HepG2 (cell line): ENCODE measurements around the gene CCR9. TPM values are rescaled to one million over a fixed set of nuclear protein-coding genes. Genes with fewer than 3 reads are reported as not detected.

ENCODE experiments used
- ATAC-seq: fragments of 200-7000 bp; cut with Tn5 transposase; 3 replicates; pipeline ENCODE4 v1.9.1; 2020; ENCODE audit warnings: mild to moderate bottlenecking, moderate library complexity
- BruUV-seq: library from RNA; stranded (reverse); fragments of 400-500 nt; replicated peaks from 2 replicates; lab custom pipeline; 2021; lab: Mats Ljungman, UMichigan
- CTCF ChIA-PET: fragments of 300-600 bp; formaldehyde crosslinking; extraction: SDS; loops from one replicate; lab custom pipeline; 2021; ENCODE audit warnings: low total read pairs, inconsistent platforms, low intra/inter-chr PET ratio; lab: Yijun Ruan, JAX
- POLR2A ChIA-PET: fragments of 350-600 bp; sonication (Branson Sonifier 250); formaldehyde crosslinking; loops from one replicate; lab custom pipeline; 2020; ENCODE audit warnings: antibody characterized with exemption, inconsistent platforms; lab: Yijun Ruan, JAX
- DNase-seq: peaks from one replicate; pipeline ENCODE4 v3.0.0-alpha.2; 2015; ENCODE audit warnings: low spot score
- FAIRE-seq: peaks from 3 replicates; lab custom pipeline; 2011; peaks lifted over from hg19 to GRCh38; lab: Jason Lieb, UNC
- H2AFZ ChIP-seq: one replicate; pipeline ENCODE4 v1.6.1; 2011; ENCODE audit warnings: low read length, inconsistent platforms
- H3K27ac ChIP-seq: fragments of 300-600 bp; 3 replicates; pipeline ENCODE4 v1.8.0; 2011; ENCODE audit warnings: mixed run types, mild to moderate bottlenecking, mixed read lengths, low read length, inconsistent platforms; ENCODE audit not compliant: insufficient read depth; ENCODE audit errors: extremely low read length
- H3K27me3 ChIP-seq, 2 experiments: fragments of 200-600 bp in 1 of 2; 2 replicates in 1 of 2; 3 replicates in 1 of 2; pipeline versions ENCODE4 v1.6.0 to v1.8.0; 2011; ENCODE audit warnings: low read length in 2 of 2, mild to moderate bottlenecking in 2 of 2, moderate library complexity in 2 of 2, inconsistent platforms in 1 of 2; ENCODE audit not compliant: insufficient read depth in 2 of 2, control insufficient read depth in 1 of 2
- H3K36me3 ChIP-seq, 2 experiments: fragments of 200-600 bp in 1 of 2; replicated peaks in 1 of 2; 2 replicates in 1 of 2; 3 replicates in 1 of 2; pipeline versions ENCODE4 v1.5.1 to v1.8.0; 2011; ENCODE audit warnings: low read length in 2 of 2, inconsistent platforms in 1 of 2; ENCODE audit not compliant: insufficient read depth in 2 of 2, control insufficient read depth in 1 of 2
- H3K4me1 ChIP-seq: 2 replicates; pipeline ENCODE4 v1.5.1; 2012; ENCODE audit warnings: low read length, inconsistent platforms; ENCODE audit not compliant: insufficient read depth
- H3K4me2 ChIP-seq: 2 replicates; pipeline ENCODE4 v1.6.0; 2011; ENCODE audit warnings: low read depth, low read length, inconsistent platforms
- H3K4me3 ChIP-seq, 3 experiments: fragments of 200-600 bp in 1 of 3; sonication (generic), shearing (Covaris generic) in 1 of 3; replicated peaks in 1 of 3; 2 replicates each; pipeline ENCODE4 v1.5.1; 2011 to 2016; ENCODE audit warnings: low read length in 3 of 3, inconsistent platforms in 2 of 3, low read depth in 2 of 3, mild to moderate bottlenecking in 2 of 3, control low read depth in 1 of 3, mixed read lengths in 1 of 3; ENCODE audit not compliant: insufficient read depth in 1 of 3
- H3K79me2 ChIP-seq: one replicate; pipeline ENCODE4 v1.6.1; 2011; ENCODE audit warnings: low read length, inconsistent platforms; ENCODE audit not compliant: insufficient read depth
- H3K9ac ChIP-seq: 2 replicates; pipeline ENCODE4 v1.6.0; 2011; ENCODE audit warnings: mild to moderate bottlenecking, low read depth, low read length, inconsistent platforms; ENCODE audit not compliant: insufficient read depth
- H3K9me3 ChIP-seq: 2 replicates; pipeline ENCODE4 v1.5.1; 2012; ENCODE audit warnings: mild to moderate bottlenecking, low read length
- H4K20me1 ChIP-seq: 2 replicates; pipeline ENCODE4 v1.6.0; 2011; ENCODE audit warnings: inconsistent platforms, mild to moderate bottlenecking, low read length, moderate library complexity; ENCODE audit not compliant: insufficient read depth
- FOXK1 ChIP-seq: sonication (generic); formaldehyde crosslinking; IDR thresholded peaks from 2 replicates; pipeline ENCODE4 v1.4.0; 2020; ENCODE audit warnings: low read depth, missing genetic modification reagents, borderline replicate concordance
- MLX ChIP-seq: IDR thresholded peaks from 2 replicates; pipeline ENCODE4 v1.6.1; 2016
- MYNN ChIP-seq: sonication (generic); formaldehyde crosslinking; IDR thresholded peaks from 2 replicates; pipeline ENCODE4 v1.4.0; 2020; ENCODE audit warnings: mild to moderate bottlenecking, low read depth, missing genetic modification reagents
- PHF20 ChIP-seq: sonication (generic); formaldehyde crosslinking; IDR thresholded peaks from 2 replicates; pipeline ENCODE4 v1.5.0; 2020; ENCODE audit warnings: mild to moderate bottlenecking, missing genetic modification reagents
- SMAD1 ChIP-seq: sonication (generic); formaldehyde crosslinking; IDR thresholded peaks from 2 replicates; pipeline ENCODE4 v1.4.0; 2020; ENCODE audit warnings: missing genetic modification reagents, low read depth, mild to moderate bottlenecking, borderline replicate concordance
- SNAPC4 ChIP-seq: sonication (generic); formaldehyde crosslinking; IDR thresholded peaks from 2 replicates; pipeline ENCODE4 v1.4.0; 2020; ENCODE audit warnings: mild to moderate bottlenecking, missing genetic modification reagents
- TFDP2 ChIP-seq: sonication (generic); formaldehyde crosslinking; IDR thresholded peaks from 2 replicates; pipeline ENCODE4 v1.4.0; 2020; ENCODE audit warnings: missing genetic modification reagents
- THAP7 ChIP-seq: sonication (generic); formaldehyde crosslinking; IDR thresholded peaks from 2 replicates; pipeline ENCODE4 v1.8.1; 2023; ENCODE audit warnings: mild to moderate bottlenecking, missing genetic modification reagents
- ZBTB26 ChIP-seq: IDR thresholded peaks from 2 replicates; pipeline ENCODE4 v1.6.1; 2016; ENCODE audit warnings: missing compliant biosample characterization, missing genetic modification reagents, borderline replicate concordance
- ZNF709 ChIP-seq: sonication (generic); formaldehyde crosslinking; IDR thresholded peaks from 2 replicates; pipeline ENCODE4 v1.5.0; 2020; ENCODE audit warnings: mild to moderate bottlenecking, missing genetic modification reagents
- ZNF788 ChIP-seq: sonication (generic); formaldehyde crosslinking; IDR thresholded peaks from 2 replicates; pipeline ENCODE4 v1.5.0; 2020; ENCODE audit warnings: mild to moderate bottlenecking, missing genetic modification reagents, borderline replicate concordance
- WGBS: methylation state at CpG from one replicate; pipeline ENCODE4 v1.1.6; 2017; ENCODE audit warnings: low lambda C conversion rate; 5-methylcytosine and 5-hydroxymethylcytosine counted together
- in situ Hi-C: cut with HindIII; loops from 2 replicates; pipeline ENCODE4 v1.10.0; 2017; ENCODE audit warnings: low pct_unique_long_range_greater_than_20kb; ENCODE audit not compliant: extremely low pct_ligation_motif_present
- intact Hi-C: fragments of 100-400 bp; cut with micrococcal nuclease; formaldehyde crosslinking; loops from one replicate; pipeline ENCODE4 v1.10.0; 2022; ENCODE audit not compliant: unreplicated experiment
- polyA plus RNA-seq, 8 experiments: library from polyadenylated mRNA; depleted of rRNA in 3 of 8; stranded (reverse) in 7 of 8; unstranded in 1 of 8; fragments of >200 nt; fragmentation: Illumina TruSeq in 4 of 8; extraction: Trizol in 4 of 8; gene quantifications; 2 replicates each; pipeline versions ENCODE4 v1.2.1 to v1.2.3, GENCODE V29; 2011 to 2016; ENCODE audit warnings: low read depth in 4 of 8, missing spikeins in 1 of 8, mixed read lengths in 1 of 8; ENCODE audit not compliant: insufficient read depth in 1 of 8
- total RNA-seq, 5 experiments: library from RNA; depleted of rRNA; stranded (reverse); fragments of >200 nt; fragmentation: Illumina TruSeq; extraction: Trizol; gene quantifications; 2 replicates each; pipeline ENCODE4 v1.2.3, GENCODE V29; 2016; ENCODE audit warnings: low read depth in 1 of 5

CCR9 gene
- total and polyA plus RNA-seq, 2 of the 13 experiments (the other 11 are each of a cell fraction or from before 2014, with no cell fraction given) = not detected

GRCh38 chr3:45922950-45923590 lies 36.7 kb downstream of the CCR9 start:
- Histone ChIP-seq H4K20me1 (no peaks in the 10 kb centered on the region), H3K4me1 (no peaks in the 10 kb centered on the region), H3K27me3 (no peaks in the 10 kb centered on the region), H2AFZ (no peak overlapping the region), H3K79me2 (no peaks in the 10 kb centered on the region), H3K9ac (no peak overlapping the region), H3K9me3 (no peaks in the 10 kb centered on the region), H3K27ac (no peak overlapping the region), H3K4me2 (no peak overlapping the region), H3K4me3 (no peak overlapping the region), H3K36me3 (peaks cover 10 to 44% of the 10 kb centered on the region in 2 experiments; a peak in 4 of 5 replicates)
- POLR2A ChIA-PET = no interaction called here
- no peak for ATAC-seq
- CTCF ChIA-PET = no interaction called here
- intact Hi-C loops = no loop called here
- no TSS peak for BruUV-seq
- no peak for DNase-seq
- TF ChIP-seq PHF20 (CRISPR knock-in tag) (no peak), ZBTB26 (CRISPR knock-in tag) (no peak), ZNF788 (CRISPR knock-in tag) (no peak), THAP7 (CRISPR knock-in tag) (no peak), TFDP2 (CRISPR knock-in tag) (no peak), FOXK1 (CRISPR knock-in tag) (no peak), MYNN (CRISPR knock-in tag) (no peak), SNAPC4 (CRISPR knock-in tag) (no peak), ZNF709 (CRISPR knock-in tag) (no peak), MLX (CRISPR knock-in tag) (no peak), SMAD1 (CRISPR knock-in tag) (no peak)
- FAIRE-seq = no peak
- in situ Hi-C loops = loop anchor here (25.0 kb wide), 1 partner anchor 686 kb away; the partner anchor contains the start of gene TMEM158
- 96% methylated on average over 4 of the region's 4 CpGs for WGBS
